Measurements from ENCODE around the gene SCYL1.
"Not testable (repeated sequence)": the region's sequence is repeated elsewhere in the genome, so short reads cannot be mapped to it uniquely, and the experiment has no call there.

The SCYL1 gene

DNA sequence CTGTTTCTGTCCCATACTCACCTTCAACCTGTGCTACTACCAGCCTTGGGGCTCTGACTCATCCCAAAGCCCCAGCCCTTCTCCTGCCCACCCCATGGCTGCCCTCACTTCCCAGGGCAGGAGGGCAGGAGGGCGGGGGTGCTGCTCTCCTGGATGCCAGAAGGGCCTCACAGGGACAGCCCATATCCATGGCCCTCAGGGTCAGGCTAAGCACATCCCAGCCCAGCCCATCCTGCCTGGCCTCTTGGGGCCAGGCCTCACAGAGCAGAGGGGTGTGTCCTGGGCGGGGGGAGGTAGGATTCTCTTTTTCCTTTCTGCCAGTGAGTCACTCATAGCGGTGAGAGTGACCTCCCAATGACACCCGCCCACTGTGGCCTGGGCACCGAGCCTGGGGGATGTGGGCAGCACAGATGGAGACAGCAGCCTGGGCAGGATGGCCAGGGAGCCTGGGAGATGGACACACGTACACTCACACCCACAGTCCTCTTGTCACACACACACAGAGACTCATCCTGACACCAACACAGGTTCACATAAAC lies 30.9 kb downstream of the SCYL1 start:
- DNase-seq = no peak

DNA sequence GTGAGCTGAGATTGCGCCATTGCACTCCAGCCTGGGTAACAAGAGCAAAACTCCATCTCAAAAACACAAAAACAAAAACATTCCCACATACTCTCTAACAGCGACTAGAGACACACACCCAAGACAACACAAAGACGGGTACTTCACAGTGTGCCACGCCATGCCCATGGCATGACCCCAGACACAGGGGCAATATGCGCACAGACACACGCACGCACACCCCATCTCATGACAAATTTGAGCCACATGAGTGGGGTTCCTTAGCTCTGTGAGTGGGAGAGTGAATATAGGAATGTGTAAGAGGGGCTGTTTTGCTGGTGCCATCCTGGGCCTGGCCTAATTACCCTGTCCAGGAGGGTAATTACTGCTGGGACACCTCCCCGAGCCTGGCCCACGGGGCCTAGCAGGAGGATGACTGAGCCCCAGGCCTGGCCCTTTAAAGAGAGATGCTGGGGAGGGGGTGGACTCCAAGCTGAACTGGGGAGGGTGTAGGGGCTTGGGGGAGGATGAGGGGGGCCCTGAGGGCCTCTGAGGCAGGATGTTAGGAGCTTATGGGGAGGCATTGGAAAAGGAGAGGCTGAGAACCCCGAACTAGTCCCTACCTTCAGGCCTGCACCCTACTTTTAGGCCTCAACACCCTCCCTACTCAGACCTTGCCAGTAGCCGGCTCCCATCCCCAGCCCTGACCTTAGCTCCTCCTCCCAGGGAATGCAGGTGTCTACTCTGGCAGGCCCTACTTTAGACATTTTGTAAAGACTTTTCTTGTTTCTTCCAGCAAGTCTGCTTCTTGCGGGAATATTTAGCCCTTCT lies 31.8 kb downstream of the SCYL1 start:
- no peak for DNase-seq

DNA sequence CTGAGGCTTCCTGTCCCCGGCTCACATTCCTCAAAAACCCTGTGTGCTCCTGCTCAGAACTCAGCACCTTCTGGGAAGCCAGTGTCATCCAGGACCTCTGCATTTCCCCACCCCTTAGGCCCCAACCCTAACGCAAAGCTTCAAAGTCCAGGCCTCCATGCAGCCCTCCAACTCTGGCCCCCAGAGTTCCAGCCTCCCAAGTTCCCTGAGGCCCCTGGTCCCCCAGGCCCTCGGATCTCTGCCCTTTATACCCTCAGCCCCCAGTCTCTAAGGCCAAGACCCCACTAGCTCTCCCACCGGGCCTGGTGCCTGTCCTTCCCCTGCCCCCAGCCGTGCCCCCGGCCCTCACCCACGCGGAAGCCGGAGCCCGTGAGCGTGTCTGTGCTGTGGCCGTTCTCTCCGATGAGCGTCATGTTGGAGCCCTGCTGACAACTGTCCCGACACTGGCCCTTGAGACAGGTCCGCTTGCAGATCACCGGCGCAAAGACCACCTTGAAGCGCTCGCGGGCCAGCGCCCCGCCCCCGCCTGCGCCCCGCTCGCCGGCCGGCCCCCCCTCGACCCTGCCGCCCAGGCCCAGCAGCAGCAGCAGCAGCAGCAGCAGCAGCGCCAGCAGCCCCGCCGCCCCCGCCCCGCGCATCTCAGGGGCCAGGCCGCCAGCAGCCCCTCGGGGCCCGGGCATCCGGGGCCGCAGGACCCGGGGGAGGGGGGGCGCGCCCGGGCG lies 32.6 kb downstream of the SCYL1 start:
- no peak for DNase-seq

DNA sequence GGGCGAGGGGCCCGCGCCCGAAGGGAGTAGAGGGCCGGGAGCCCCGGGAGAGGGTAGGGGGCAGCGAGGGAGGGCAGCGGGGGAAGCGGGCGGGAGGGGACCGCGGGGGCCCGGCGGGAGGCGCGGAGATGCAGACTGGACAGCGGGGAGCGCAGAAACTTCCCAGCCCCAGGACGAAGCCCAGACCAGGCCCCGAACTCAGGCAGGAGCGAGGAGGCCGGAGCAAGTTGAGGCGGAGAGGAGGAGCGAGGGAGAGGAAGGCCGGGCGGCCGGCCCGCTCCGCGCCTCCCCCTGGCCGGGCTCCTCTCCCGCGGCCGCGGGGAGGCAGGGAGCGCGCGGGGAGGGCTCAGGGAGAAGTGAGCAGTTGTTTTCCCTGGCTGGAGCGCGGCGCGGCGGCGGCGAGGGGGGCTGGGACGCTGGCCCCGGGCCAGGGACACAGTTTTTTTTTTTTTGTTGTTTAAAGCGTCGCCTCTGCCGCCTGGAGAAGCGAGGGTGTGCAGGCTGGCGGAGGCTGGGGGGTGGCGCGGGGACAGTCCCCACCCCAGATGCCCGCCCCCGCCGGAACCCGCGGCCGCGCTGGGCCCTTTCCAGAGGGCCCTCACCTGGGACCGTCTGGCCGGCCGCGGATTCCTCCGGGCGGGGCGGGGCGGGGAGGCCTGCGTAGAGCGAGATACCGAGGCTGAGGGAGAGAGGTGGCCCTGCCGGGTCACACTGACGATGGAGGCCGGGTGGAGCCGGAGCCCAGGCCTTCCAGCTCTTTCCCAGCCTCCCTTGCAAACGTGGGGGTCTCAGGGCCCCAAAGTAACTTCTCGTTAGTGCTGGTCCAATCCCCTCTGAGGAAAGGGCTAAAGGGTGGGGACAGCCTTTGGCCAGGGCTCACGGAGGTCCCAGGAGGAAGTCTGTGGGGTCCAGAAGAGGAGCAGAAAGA lies 33.4 kb downstream of the SCYL1 start, which contains the start of gene LTBP3:
TSS of gene LTBP3 (minus strand) at position 358 of the 928 bp plus-strand sequence. CDS start 400 bp downstream, outside the sequence.
- no peak for DNase-seq

DNA sequence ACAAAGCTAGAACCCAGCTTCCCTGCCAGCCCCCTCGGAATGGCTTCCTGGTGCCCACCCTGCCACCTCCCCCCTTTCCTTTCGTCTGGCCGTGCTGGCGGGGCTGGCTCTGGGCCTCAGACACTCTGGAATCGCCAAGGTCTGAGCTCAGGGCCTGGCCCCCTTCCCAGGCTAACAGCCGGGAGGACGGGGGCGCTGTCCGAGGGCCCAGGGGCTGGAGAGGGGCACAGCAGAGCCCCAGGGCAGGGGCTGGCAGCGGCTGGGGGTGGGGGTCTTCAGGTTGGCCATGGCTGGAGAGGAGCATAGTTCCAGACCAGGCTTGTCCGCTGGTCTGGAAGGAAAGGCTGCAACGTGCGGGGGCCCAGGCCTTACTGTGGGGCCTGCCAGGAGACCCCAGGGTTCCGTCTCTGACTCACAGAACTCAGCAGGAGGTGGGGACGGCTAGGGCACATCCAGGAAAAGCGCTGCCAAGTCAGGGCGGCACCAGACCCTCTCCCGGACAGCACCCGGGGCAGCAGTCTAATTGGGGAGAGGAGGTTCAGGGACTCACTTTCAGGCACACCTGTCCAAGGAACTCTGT lies 34.1 kb downstream of the SCYL1 start:
- no peak for DNase-seq

DNA sequence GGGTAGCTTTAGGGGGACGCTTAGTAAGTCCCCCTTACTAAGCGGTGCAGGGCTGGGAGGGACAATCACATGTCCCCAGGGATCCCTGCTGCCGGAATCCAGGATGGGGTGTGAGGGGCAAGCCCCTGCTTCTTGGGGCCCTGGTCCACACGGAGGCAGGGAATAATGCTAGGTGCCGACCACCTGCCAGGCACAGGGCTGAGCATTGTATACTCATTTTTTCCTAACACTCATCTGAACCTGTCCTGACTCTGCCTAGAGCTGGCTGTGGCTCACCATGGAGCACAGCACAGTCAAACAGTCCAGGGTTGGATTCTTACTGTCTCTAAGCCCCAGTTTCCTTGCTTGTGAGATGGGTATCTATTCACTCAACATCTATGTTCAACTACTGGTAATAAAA lies 34.7 kb downstream of the SCYL1 start:
- no peak for DNase-seq

DNA sequence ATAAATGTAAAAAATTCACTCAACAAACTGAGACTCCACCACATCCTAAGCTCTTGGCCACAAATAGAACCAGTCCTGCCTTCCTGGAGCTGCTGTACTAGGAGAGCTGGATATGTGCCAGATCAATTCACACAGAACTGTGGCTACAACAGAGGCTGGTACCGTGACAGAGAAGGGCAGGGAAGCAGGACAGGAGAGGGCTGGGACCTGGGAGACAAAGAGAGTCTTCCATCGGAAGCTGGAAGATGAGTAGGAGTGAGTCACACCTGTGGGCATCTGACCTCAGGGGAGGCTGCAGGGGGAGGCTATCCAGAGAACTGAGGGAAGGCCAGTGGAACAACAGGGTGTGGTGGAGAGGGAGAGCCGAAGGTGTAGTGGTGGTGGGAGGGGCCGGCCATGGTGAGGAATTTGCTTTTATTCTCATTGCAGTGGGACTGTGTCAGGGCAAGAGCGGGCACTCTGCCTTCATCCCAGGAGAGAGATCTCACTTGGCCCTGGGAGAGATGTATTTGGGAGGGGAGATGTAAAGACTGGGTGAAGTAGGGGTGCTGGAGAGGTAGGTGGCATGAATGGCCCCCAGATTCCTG lies 35.2 kb downstream of the SCYL1 start:
- no peak for DNase-seq

DNA sequence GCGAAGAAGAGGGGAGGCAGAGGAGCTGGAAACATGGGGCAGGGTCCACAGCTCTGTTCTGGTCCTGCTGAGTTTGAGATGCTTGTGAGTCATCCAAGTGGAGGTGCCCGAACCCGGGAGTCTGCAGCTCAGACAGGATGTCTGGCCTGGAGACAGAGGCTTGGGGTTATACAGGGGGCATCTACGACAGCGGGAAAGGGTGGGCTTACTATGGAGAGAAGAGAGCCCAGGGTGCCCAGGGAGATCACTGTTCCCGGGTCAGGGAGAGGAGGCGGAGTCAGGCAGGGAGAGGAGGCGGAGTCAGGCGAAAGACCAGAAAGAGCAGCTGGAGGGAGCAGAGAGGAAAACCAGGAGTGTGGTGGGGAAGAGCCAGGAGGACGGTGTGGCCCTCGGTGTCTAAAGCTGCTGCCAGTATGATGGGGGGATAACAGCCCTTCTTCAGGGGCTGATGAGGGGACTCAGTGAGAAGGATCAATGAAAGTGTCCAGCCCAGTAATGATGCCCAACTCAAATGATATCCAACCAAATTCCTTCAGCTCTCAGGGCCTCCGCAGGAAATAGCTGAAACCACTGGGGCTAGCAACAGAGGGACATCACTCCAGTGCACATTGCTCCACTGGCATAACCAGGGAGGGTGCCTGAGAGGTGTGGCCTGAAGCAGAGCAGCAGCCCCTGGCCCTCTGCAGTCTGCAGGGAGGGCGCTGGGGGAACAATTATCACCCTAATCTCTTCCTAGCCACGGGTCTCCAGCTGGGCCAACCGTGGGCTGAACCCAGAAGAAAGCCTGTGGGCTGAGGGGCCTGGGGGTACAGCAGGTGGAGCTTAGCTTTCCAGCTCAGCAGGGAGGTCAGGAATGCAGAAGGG lies 35.9 kb downstream of the SCYL1 start:
- no peak for DNase-seq

DNA sequence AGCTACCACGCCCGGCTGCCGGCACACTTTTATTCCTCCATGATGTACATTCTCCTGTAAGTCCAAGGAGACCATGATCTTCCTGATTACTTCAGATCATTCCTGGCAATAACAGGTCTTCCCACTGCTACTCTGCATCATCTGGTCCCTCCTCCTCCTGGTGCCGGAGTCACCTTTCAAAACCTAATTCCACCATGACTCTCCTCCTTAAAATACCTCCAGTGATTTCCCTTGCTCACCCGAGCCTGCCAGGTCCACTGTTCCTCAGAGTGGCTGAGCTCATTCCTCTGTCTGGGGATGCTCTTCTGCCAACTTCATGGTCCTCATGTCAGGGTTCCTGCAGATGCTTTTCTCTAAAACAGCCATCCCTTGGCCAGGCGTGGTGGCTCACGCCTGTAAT lies 37.1 kb downstream of the SCYL1 start:
- DNase-seq = no peak

DNA sequence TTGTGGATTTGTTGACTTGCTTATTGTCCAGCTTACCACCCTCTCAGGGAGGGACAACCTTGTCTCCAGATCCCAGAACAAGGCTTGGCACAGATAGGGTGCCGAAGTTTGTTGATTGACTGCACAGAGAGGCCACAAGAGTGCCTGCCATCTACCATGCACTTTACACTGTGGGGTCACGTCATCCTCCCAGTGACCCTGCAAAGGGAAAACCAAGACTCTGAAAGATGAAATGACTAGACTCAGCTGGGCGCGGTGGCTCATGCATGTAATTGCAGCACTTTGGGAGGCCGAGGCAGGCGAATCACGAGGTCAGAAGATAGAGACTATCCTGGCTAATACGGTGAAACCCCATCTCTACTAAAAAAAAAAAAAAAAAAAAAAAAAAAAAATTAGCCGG lies 37.9 kb downstream of the SCYL1 start:
- DNase-seq = no peak

DNA sequence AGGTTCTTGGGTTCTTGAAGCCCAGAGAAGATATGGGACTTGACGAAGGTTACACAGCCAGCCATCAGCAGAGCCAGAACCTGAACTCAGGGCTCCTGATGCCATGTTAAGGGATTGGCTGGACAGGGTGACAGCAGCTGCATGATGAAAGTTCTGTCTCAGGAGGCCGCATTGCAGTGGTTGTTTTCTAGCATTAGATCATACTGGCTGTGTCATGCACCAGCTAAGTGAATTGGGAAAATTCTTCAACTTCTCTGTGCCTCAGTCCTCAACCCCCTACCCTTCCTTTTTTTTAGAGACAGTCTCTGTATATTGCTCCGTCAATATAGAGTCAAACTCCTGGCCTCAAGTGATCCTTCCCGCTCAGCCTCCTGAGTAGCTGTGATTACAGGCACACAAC lies 38.7 kb downstream of the SCYL1 start:
- DNase-seq = no peak

DNA sequence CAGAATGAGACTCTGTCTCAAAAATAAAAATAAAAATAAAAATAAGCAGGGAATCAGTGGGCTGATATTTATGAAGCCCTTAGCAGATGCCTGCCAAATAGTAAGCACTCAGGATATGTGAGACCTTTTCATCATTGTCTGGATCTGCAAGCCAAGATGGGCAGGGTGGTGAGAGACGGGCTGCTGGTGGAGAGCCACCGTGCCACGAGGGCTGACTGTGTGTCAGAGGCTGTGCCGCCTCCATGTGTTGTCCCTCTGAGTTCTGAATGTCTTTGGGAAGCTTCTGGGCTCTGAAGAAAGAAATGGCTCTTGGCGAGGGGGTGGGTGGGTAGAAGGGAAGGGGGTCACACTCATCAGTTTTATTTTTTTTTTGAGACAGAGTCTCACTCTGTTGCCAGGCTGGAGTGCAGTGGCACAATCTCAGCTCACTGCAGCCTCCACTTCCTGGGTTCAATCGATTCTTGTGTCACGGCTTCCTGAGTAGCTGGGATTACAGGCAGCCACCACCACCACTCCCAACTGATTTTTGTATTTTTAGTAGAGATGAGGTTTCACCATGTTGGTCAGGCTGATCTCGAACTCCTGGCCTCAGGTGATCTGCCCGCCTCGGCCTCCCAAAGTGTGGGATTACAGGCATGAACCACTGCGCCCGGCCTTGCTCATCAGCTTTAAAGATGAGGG lies 40.1 kb downstream of the SCYL1 start:
- not testable (repeated sequence) for DNase-seq

DNA sequence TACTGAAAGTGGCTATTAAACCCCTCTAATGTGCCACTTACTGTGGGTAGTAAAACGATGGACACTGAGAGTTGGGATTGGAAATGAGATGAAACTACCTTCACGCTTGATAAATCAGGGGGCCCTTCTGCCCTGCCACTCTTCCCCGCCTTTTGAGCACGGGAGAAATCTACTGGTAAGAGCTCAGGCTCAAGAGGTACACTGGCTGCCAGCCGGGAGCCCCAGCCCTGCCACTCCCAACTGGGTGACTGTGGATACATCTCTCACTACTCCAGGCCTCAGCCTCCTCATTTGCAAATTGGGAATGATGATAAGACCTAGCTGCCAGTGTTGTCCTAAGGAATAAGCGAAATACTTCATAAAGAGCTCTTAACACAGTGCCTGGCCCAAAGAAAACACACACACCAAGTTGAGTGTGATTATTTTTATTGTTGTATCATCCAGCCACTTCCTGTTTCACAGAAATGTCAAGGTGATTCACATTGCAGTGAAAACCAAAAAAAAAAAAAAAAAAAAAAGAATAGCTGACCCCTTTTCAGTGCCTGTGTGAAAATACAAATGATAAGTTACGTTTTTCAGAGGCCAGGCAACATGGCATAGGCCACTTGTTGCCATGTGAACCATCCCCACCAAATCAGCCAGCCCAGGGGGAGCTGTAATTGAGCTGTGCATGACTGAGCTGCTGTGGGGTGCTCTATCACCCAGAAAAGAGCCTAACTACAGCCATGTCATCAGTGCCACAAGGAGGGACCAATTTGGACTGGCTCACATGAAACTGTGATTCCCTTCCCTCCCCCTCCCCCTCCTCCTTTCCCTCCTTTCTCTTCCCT lies 41.0 kb downstream of the SCYL1 start:
- DNase-seq = no peak

DNA sequence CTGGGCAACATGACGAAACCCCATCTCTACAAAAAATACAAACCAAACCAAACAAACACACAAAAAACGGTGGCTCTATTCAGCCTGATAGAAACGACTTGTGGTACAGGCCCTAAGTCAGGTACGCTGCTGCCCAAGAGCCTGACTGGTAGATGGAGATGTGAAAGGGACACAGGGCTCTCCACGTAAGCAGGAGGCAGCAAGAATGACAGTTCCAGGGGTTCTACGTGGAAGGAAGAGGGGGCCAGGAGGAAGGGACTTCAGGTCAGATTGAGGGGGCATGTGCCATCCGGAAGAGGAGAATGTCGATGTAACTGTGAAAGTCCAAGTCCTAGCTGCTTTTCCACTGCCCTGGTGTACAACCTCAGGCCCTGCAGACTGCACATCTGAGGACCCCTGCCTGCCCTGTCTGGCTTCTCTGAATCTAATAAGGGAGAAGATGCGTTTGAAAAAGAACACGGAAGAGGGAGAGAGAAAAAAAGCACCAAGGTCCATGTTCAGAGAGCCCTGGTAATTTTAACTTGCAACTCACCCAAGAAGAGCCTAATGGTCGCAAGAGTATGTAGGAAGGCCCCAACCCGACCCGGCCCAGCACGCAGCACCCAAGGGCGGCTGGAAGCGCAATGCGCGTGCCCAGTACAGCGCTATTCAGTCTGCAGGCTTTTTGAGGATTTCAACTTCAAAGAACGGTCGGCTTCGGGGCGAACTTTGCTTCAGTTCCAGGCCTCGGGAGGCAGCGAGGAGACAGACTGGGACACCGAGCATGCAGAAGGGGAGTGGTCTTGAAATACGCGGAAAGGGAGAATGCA lies 44.5 kb downstream of the SCYL1 start:
- no peak for DNase-seq

DNA sequence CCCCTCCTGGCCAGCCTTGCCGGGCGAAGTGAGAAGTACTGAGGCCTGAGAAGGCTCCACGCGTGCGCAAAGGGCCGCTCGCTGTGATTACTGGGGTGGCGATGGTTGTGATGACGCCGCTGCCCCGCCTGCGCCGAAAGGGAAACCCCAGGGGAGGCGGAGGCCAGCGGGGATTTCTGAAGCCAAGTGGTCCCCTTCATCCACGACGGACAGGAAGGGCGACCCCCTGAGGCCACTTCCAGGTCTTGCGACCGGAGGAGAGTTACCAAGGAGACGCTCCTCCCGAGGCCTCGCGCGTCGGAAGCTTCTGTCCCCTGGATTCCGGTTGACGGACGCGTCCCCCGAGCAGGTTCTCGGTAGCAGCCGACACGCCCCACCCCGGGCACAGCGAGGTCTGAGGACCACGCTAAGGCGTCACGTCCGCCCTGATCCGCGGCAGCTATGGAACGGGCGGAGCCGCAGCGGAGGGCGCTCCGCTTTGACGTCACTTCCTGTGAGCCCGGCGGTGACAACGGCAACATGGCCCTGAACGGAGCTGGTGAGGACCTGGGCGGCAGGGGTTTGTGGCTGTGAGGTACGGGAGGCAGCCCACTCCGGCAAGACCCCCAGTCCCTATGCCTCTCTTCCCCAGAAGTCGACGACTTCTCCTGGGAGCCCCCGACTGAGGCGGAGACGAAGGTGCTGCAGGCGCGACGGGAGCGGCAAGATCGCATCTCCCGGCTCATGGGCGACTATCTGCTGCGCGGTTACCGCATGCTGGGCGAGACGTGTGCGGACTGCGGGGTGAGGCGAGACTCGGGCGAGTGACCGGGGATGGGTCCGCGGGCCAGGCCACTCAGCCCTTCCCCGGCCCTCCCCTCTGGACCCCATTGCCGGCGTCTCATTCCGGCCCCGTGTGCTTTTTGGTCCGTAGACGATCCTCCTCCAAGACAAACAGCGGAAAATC lies 45.4 kb downstream of the SCYL1 start, which contains the start of gene ZNRD2:
TSS of gene ZNRD2 (plus strand) at position 505 of the 946 bp plus-strand sequence. CDS start at position 520, 15 bp downstream.
- DNase-seq = peak; percentile 99

DNA sequence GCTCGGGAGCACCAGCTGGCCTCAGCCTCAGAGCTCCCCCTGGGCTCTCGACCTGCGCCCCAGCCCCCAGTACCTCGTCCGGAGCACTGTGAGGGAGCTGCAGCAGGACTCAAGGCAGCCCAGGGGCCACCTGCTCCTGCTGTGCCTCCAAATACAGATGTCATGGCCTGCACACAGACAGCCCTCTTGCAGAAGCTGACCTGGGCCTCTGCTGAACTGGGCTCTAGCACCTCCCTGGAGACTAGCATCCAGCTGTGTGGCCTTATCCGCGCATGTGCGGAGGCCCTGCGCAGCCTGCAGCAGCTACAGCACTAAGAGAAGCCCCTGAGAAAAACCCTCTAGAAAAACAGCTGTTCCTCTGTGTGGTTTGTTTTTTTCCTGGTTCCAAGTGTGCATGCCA lies 46.5 kb downstream of the SCYL1 start:
- no peak for DNase-seq

DNA sequence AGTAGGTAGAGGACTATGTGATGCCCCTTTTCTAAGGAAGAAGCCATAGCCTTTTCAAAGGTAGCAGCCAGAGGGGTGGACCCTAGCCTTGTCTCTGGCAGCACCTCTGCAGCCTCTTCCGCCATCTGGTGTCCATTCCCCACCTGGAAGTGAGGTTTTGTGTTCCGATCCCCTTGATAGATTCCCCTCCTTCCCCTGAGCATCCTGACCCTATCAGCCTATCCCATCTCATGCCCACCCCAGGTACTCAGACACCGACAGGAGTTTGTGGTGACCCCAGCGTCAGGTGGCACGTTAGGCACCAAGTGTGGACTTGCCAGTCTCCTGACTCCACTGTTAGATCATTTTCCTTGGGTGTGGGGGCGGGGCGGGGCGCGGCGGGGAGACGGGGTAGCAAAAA lies 47.1 kb downstream of the SCYL1 start:
- DNase-seq = no peak

Data from stimulated activated CD4-positive, alpha-beta T cell treated with anti-CD3 and anti-CD28 coated beads, Interleukin-4, amount 100 ng/mL, for 24 hours (primary cell).